ENCODE results near the gene ZYG11B.

GRCh38 chr1:52767596-52768280 lies 41.5 kb downstream of the ZYG11B start:
- TF ChIP-seq CTCF (IDR thresholded peaks at IDR 0.05; ENCODE audit: poor library complexity, severe bottlenecking) (no peak), SMC3 (conservative IDR thresholded peaks at IDR 0.05; ENCODE audit: poor library complexity) (no peak), EZH2 (IDR thresholded peaks at IDR 0.05; ENCODE audit: borderline replicate concordance, insufficient read depth, low read length, poor library complexity, severe bottlenecking) (no peak), RAD21 (conservative IDR thresholded peaks at IDR 0.05) (no peak), EP300 (conservative IDR thresholded peaks at IDR 0.05; ENCODE audit: poor library complexity, severe bottlenecking) (no peak)

All from neural cell (in vitro differentiated cells).